Activated gamma-delta T cell treated with Interleukin-2 at 50 U/mL for 16 hours (primary cell): Measurements from ENCODE around the gene RANBP3.

Source experiments
- DNase-seq: peaks from one replicate; pipeline ENCODE4 v3.0.0-alpha.2; 2020

RANBP3 gene

GRCh38 chr19:5943623-5944022 is 34.3 kb downstream of the RANBP3 start:
- DNase-seq, result no peak

- no peak for DNase-seq
Measured at GRCh38 chr19:5943045-5943444, 34.9 kb downstream of the RANBP3 start.

DNA sequence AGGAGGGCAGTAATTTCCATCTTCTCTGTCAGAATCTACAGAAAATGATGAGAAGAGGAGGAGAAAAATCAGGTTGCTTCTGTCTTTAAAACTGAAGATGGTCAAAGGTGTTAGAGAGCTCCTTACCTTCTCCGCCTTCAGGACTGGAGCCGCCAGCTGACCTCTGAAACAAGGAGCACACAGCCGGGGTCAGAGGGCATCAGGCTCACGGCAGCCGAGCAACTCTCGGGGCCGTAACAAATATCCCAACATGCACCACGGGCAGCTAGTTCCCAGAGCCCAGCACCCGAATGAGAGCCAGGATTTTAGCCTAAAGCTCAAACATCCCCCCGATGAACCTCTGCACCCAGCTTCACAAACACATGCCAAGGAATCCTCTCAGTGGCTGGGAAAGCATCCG is 36.3 kb downstream of the RANBP3 start:
- no peak for DNase-seq

- no peak for DNase-seq
Measured at GRCh38 chr19:5940260-5941208, 37.4 kb downstream of the RANBP3 start.

DNA sequence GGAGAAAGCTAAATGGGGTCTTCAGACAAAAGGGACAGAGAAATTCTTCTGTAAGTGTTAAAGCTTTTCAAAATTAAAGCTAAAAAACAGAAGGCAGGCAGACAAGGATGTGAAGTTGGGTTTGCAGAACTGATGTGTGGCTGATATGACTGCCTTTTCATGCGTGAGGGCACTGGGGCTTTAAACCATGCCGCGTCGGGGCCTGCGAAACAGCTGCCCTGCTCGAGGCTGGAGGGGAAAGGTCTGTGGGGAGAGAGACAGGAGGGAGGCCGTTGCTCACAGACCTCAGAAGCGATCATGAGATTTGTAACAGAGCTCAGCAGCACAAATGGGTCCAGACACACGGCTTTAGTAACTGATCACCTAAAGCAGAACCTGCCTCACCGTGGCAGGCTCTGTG is 40.4 kb downstream of the RANBP3 start:
- DNase-seq, result no peak

GRCh38 chr19:5936292-5936592 is 41.7 kb downstream of the RANBP3 start:
- DNase-seq, result no peak

- DNase-seq, result no peak
Measured at GRCh38 chr19:5935473-5936291, 42.3 kb downstream of the RANBP3 start.

DNA sequence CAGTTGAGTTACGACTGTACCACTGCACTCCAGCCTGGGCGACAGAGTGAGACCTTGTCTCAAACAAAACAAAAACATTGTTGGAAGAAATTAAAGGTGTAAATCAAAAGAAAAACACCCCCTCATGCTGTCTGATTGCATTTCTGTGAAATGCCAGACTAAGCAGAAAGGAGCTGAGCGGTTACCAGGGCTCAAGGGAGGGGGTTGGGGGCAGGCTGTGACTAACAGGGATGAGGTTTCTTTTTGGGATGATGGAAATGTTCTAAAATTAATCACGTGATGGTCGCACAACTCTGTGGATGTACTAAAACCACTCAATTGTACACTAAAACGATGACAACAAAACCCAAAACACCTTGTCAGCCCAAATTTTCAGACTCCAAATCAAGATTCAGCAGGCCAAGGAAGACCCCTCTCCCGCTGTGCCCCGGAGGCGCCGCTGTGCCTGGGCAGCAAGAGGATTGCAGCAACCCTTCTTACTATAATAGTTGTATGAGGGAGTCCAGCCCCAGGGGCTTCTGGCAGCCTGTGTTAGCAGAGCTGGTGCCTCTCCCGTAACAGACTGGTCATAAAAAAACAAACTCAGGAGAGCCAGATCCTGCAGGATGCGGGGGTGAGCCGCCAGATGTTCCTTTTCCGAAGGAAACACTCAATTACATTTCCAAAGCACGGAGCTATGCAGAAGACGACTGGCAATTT is 43.0 kb downstream of the RANBP3 start:
- no peak for DNase-seq

DNA sequence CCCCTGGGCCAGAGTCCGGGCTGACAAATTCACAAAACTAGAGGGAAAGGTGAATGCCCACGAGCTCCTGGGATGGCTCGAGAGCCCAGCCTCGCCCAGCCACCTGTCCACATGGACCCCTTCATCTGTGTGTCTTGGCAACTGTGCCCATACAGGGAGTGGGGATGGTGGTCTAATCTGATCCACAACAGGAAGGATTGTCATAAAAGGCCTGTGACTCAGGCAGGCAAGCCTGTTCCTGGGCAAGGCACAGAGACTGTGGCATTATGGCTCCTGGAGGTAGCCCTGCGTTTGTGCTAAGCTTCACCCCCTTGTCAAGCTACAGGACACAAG is 43.9 kb downstream of the RANBP3 start:
- DNase-seq, result no peak

- DNase-seq, result no peak
Measured at GRCh38 chr19:5933391-5934068, 44.4 kb downstream of the RANBP3 start.

- DNase-seq, result no peak
Measured at GRCh38 chr19:5932609-5933262, 45.2 kb downstream of the RANBP3 start.

- no peak for DNase-seq
Measured at GRCh38 chr19:5932146-5932545, 45.8 kb downstream of the RANBP3 start.

- DNase-seq, result no peak
Measured at GRCh38 chr19:5931251-5931650, 46.7 kb downstream of the RANBP3 start.

DNA sequence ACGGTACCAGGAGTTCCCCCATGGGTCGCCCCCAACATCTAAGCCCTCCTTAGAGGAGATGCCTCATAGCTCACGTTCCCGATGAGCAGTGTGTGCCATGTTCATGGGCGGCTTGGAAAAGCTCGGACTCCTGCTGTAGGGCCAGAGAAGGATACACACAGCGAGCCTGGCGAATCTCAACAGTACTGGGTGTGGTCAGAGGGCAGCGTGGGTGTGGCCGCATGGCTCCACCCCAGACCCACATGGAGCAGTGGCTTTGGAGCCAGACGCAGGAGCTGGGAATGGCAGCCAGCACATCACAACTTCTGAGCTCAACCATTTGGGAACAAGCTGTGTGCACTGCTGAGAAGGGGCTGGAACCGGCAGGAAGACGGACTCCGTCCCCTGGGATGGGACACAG is 48.3 kb downstream of the RANBP3 start:
- no peak for DNase-seq

- no peak for DNase-seq
Measured at GRCh38 chr19:5929179-5929578, 48.8 kb downstream of the RANBP3 start.

GRCh38 chr19:5927441-5927821 is 50.5 kb downstream of the RANBP3 start:
- no peak for DNase-seq

- no peak for DNase-seq
Measured at GRCh38 chr19:5926641-5927440, 51.1 kb downstream of the RANBP3 start.

GRCh38 chr19:5925830-5926427 is 52.0 kb downstream of the RANBP3 start:
- DNase-seq, result no peak

DNA sequence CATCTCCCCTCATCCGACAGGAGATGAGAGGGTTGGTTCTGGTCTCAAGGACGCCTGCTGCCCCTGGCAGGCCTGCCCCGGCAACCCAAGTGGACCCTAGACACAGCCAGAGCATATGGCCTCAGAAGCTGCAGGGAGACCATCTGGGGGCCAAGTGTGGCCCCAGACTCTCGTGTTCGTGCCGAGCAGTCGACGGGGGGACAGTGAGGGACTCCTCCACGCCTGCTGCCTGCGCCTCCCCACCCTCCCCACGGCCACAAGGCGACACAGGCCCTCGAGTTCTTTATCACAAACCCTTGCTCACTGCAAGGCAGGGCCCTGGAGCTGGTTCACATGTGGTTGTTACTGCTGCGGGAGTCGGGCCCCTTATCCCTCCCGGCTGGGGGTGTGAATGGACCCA is 54.6 kb downstream of the RANBP3 start:
- DNase-seq, result no peak

DNA sequence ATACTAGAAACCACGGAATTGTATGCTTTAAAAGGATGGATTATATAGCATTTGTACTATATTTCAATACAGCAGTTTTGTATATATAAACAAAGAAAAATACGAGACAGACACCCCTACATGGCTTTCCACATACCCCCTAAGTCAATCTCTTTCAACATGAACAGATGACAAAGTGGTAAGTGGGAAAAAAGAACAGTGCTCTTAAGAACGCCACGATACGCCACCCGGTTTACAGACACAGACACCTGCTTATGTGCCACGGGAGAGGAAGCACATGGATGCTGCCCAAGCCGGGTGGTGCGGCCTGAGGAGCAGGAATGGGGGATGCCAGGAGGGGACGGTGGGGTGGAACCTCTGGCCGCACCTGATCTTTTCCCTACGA is 55.8 kb downstream of the RANBP3 start:
- no peak for DNase-seq

GRCh38 chr19:5921516-5922160 is 56.3 kb downstream of the RANBP3 start:
- DNase-seq, result no peak
